K562 (cell line): ENCODE results near the gene POLR3G. TPM values are rescaled to one million over a fixed set of nuclear protein-coding genes. Genes with fewer than 3 reads are reported as not detected.

Experiments used
- C11orf30 ChIP-seq: fragments of 450-650 bp; IDR thresholded peaks from 2 replicates; pipeline ENCODE4 v1.6.1; 2016; ENCODE audit warnings: low read depth, mild to moderate bottlenecking
- FOXA3 ChIP-seq, 2 experiments: fragments of 450-650 bp in 1 of 2; sonication (generic) in 1 of 2; formaldehyde crosslinking; IDR thresholded peaks in 1 of 2; conservative IDR thresholded peaks in 1 of 2; 2 replicates each; pipeline versions ENCODE4 v1.4.0 to v1.8.0; 2020 to 2022; ENCODE audit warnings: mild to moderate bottlenecking in 2 of 2, missing genetic modification reagents in 1 of 2
- L3MBTL2 ChIP-seq: fragments of 450-650 bp; IDR thresholded peaks from 2 replicates; pipeline ENCODE4 v1.6.1; 2016; ENCODE audit warnings: mild to moderate bottlenecking, moderate library complexity
- MEIS2 ChIP-seq: fragments of 450-650 bp; IDR thresholded peaks from 2 replicates; pipeline ENCODE4 v1.6.1; 2014; ENCODE audit warnings: mild to moderate bottlenecking; ENCODE audit not compliant: partially characterized antibody
- MNT ChIP-seq, 2 experiments: fragments of 450-650 bp; conservative IDR thresholded peaks; 2 replicates each; pipeline ENCODE4 v1.6.1; 2017; ENCODE audit warnings: mild to moderate bottlenecking in 2 of 2, moderate library complexity in 2 of 2
- NR2F6 ChIP-seq: fragments of 450-650 bp; formaldehyde crosslinking; IDR thresholded peaks from 2 replicates; pipeline ENCODE4 v1.4.0; 2020; ENCODE audit warnings: mild to moderate bottlenecking
- RBM14 ChIP-seq: fragments of 200-400 bp; formaldehyde crosslinking; IDR thresholded peaks from 2 replicates; pipeline ENCODE4 v1.6.1; 2018; ENCODE audit warnings: low read depth, mild to moderate bottlenecking, low read length, moderate library complexity, borderline replicate concordance; ENCODE audit not compliant: insufficient read depth
- RCOR1 ChIP-seq, 2 experiments: IDR thresholded peaks; 2 replicates each; pipeline ENCODE4 v1.6.1; 2012; ENCODE audit warnings: low read depth in 2 of 2, low read length in 2 of 2, borderline replicate concordance in 1 of 2, improper control_type of control experiment in 1 of 2
- SPI1 ChIP-seq: IDR thresholded peaks from 2 replicates; pipeline ENCODE4 v1.6.1; 2011; ENCODE audit warnings: low read depth, low read length, control low read depth, borderline replicate concordance
- TCFL5 ChIP-seq: fragments of 250-450 bp; sonication (Bioruptor Pico); conservative IDR thresholded peaks from 2 replicates; pipeline ENCODE4 v1.6.1; 2021; ENCODE audit warnings: mild to moderate bottlenecking, moderate library complexity, matching md5 sums
- TEAD4 ChIP-seq, 2 experiments: sonication (generic) in 1 of 2; formaldehyde crosslinking in 1 of 2; IDR thresholded peaks; 2 replicates each; pipeline versions ENCODE4 v1.6.1 to v1.8.0; 2012 to 2022; ENCODE audit warnings: borderline replicate concordance in 1 of 2, inconsistent platforms in 1 of 2, low read length in 1 of 2, mild to moderate bottlenecking in 1 of 2, missing genetic modification reagents in 1 of 2
- YY1 ChIP-seq, 3 experiments: IDR thresholded peaks; 2 replicates each; pipeline ENCODE4 v1.6.1; 2011; ENCODE audit warnings: low read length in 2 of 3, mild to moderate bottlenecking in 2 of 3, moderate library complexity in 2 of 3, borderline replicate concordance in 1 of 3, control low read depth in 1 of 3, low read depth in 1 of 3; ENCODE audit not compliant: insufficient read depth in 3 of 3, insufficient replicate concordance in 2 of 3, control insufficient read depth in 1 of 3, insufficient read length in 1 of 3; ENCODE audit errors: extremely low read depth in 1 of 3
- ZBED1 ChIP-seq: IDR thresholded peaks from 2 replicates; pipeline ENCODE4 v1.6.1; 2014
- ZNF277 ChIP-seq: fragments of 250-450 bp; sonication (Bioruptor Pico); IDR thresholded peaks from 2 replicates; pipeline ENCODE4 v1.8.0; 2022; ENCODE audit warnings: inconsistent platforms, mild to moderate bottlenecking, moderate library complexity, borderline replicate concordance
- ZNF316 ChIP-seq: fragments of 450-650 bp; IDR thresholded peaks from 2 replicates; pipeline ENCODE4 v1.6.1; 2016
- ZNF57 ChIP-seq: fragments of 450-650 bp; formaldehyde crosslinking; IDR thresholded peaks from 2 replicates; pipeline ENCODE4 v1.4.0; 2020; ENCODE audit warnings: mild to moderate bottlenecking, moderate library complexity
- polyA plus RNA-seq, 8 experiments: library from polyadenylated mRNA; depleted of rRNA in 4 of 8; stranded (reverse) in 5 of 8; unstranded in 3 of 8; fragments of >200 nt; fragmentation: Nextera tagmentation in 2 of 8; fragmentation: Illumina TruSeq in 1 of 8; extraction: Ambion mirVana in 2 of 8; extraction: Trizol in 1 of 8; gene quantifications; 2 replicates each; pipeline versions ENCODE4 v1.2.1 to v1.2.3, GENCODE V29; 2011 to 2014; ENCODE audit warnings: inconsistent platforms in 1 of 8, missing spikeins in 1 of 8
- total RNA-seq, 7 experiments: library from RNA; depleted of rRNA in 6 of 7; stranded (reverse); fragments of >200 nt in 6 of 7; fragmentation: Illumina TruSeq in 2 of 7; extraction: Trizol in 2 of 7; gene quantifications; 2 replicates each; pipeline versions ENCODE4 v1.2.1 to v1.2.3, GENCODE V29; 2011 to 2021; ENCODE audit warnings: low replicate concordance in 1 of 7
- TF ChIP-seq, protein P1 (sequence below), 2 experiments: IDR thresholded peaks in 1 of 2; conservative IDR thresholded peaks in 1 of 2; 2 replicates each; pipeline ENCODE4 v1.6.1; 2016; ENCODE audit warnings: low read depth in 2 of 2, mild to moderate bottlenecking in 1 of 2, missing compliant biosample characterization in 1 of 2, missing genetic modification characterization in 1 of 2, moderate library complexity in 1 of 2

The POLR3G gene
- total and polyA plus RNA-seq, 9 of the 15 experiments (the other 6 are each of a cell fraction or from before 2014, with no cell fraction given): 39.0 to 111 (median 59.0) TPM

- TF ChIP-seq ZBED1: no peak
- TF ChIP-seq NR2F6 (CRISPR knock-in tag): no peak
- TF ChIP-seq TCFL5 (CRISPR knock-in tag): no peak
- TF ChIP-seq ZNF57: no peak
- peak; percentile 75 for TF ChIP-seq C11orf30
- peak in 1 of 2 experiments; percentile 60; a peak in 1 of 4 replicates for TF ChIP-seq RCOR1 (IDR thresholded peaks at IDR 0.05; ENCODE audit: borderline replicate concordance in 1 of 2, low read depth in 2 of 2, low read length in 2 of 2)
- TF ChIP-seq ZNF316: peak; percentile 67
- peak in 1 of 2 experiments; percentile 64; a peak in 1 of 4 replicates for TF ChIP-seq MNT (conservative IDR thresholded peaks at IDR 0.05)
- peak; percentile 9; the same call in 1 of the 2 replicates for TF ChIP-seq TEAD4 (IDR thresholded peaks at IDR 0.05; ENCODE audit: low read length)
- no peak for TF ChIP-seq TEAD4 (CRISPR knock-in tag; IDR thresholded peaks at IDR 0.05; ENCODE audit: borderline replicate concordance)
- peak; percentile 39; the same call in 1 of the 2 replicates for TF ChIP-seq SPI1
- TF ChIP-seq RBM14: no peak
- TF ChIP-seq L3MBTL2: peak; percentile 47
- TF ChIP-seq MEIS2: peak; percentile 96
- TF ChIP-seq YY1 (IDR thresholded peaks at IDR 0.05; ENCODE audit: borderline replicate concordance in 1 of 3, control insufficient read depth in 1 of 3, extremely low read depth in 1 of 3, insufficient read depth in 3 of 3, insufficient read length in 1 of 3, insufficient replicate concordance in 2 of 3, low read depth in 1 of 3, low read length in 2 of 3): peak in 2 of 3 experiments; percentile 46 to 83
- peak in 1 of 2 experiments; percentile 59; a peak in 1 of 4 replicates for TF ChIP-seq FOXA3 (CRISPR knock-in tag; conservative IDR thresholded peaks at IDR 0.05 in 1 of 2, IDR thresholded peaks at IDR 0.05 in 1 of 2)
- TF ChIP-seq, protein P1, sequence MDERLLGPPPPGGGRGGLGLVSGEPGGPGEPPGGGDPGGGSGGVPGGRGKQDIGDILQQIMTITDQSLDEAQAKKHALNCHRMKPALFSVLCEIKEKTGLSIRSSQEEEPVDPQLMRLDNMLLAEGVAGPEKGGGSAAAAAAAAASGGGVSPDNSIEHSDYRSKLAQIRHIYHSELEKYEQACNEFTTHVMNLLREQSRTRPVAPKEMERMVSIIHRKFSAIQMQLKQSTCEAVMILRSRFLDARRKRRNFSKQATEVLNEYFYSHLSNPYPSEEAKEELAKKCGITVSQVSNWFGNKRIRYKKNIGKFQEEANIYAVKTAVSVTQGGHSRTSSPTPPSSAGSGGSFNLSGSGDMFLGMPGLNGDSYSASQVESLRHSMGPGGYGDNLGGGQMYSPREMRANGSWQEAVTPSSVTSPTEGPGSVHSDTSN (CRISPR knock-in tag; IDR thresholded peaks at IDR 0.05; ENCODE audit: low read depth): no peak
- TF ChIP-seq, protein P1 (tag; conservative IDR thresholded peaks at IDR 0.05; ENCODE audit: low read depth): peak; percentile 85
- TF ChIP-seq ZNF277 (CRISPR knock-in tag): no peak
Observed at GRCh38 chr5:90548069-90548593, 73.5 kb downstream of the POLR3G start (continued).
